Stimulated activated CD8-positive, alpha-beta memory T cell treated with anti-CD3 and anti-CD28 coated beads, Interleukin-7, amount 100 ng/mL, for 24 hours (primary cell): Measurements from ENCODE around the gene RAD51AP1.
"Not testable (repeated sequence)": the region's sequence is repeated elsewhere in the genome, so short reads cannot be mapped to it uniquely, and the experiment has no call there.

Experiments used
- DNase-seq: peaks from one replicate; pipeline ENCODE4 v3.0.0-alpha.2; 2020; ENCODE audit warnings: low read depth

Gene RAD51AP1

GRCh38 chr12:4538207-4539160 is at the start of gene RAD51AP1:
Gene RAD51AP1, plus strand, starts transcription at chr12:4538890. Its CDS starts 50 bp downstream, at chr12:4538940.
- DNase-seq, result peak; percentile 88

GRCh38 chr12:4489556-4489955 is 49.1 kb upstream of the RAD51AP1 start:
- DNase-seq, result no peak

- no peak for DNase-seq
Measured at GRCh38 chr12:4490973-4491372, 47.7 kb upstream of the RAD51AP1 start.

- no peak for DNase-seq
Measured at GRCh38 chr12:4496145-4496838, 42.4 kb upstream of the RAD51AP1 start.

- DNase-seq, result no peak
Measured at GRCh38 chr12:4499186-4499585, 39.5 kb upstream of the RAD51AP1 start.

- DNase-seq, result no peak
Measured at GRCh38 chr12:4505376-4505986, 33.2 kb upstream of the RAD51AP1 start.

GRCh38 chr12:4506430-4506829 is 32.3 kb upstream of the RAD51AP1 start:
- no peak for DNase-seq

- no peak for DNase-seq
Measured at GRCh38 chr12:4506870-4507269, 31.8 kb upstream of the RAD51AP1 start.

- not testable (repeated sequence) for DNase-seq
Measured at GRCh38 chr12:4508503-4508902, 30.2 kb upstream of the RAD51AP1 start.

GRCh38 chr12:4509269-4509668 is 29.4 kb upstream of the RAD51AP1 start:
- DNase-seq, result not testable (repeated sequence)

- DNase-seq, result no peak
Measured at GRCh38 chr12:4518106-4518728, 20.5 kb upstream of the RAD51AP1 start.

- not testable (repeated sequence) for DNase-seq
Measured at GRCh38 chr12:4523443-4523842, 15.2 kb upstream of the RAD51AP1 start.

- no peak for DNase-seq
Measured at GRCh38 chr12:4526923-4527546, 11.7 kb upstream of the RAD51AP1 start.

GRCh38 chr12:4530160-4530559 is 8.5 kb upstream of the RAD51AP1 start:
- no peak for DNase-seq

- DNase-seq, result no peak
Measured at GRCh38 chr12:4530982-4531586, 7.6 kb upstream of the RAD51AP1 start.

- DNase-seq, result no peak
Measured at GRCh38 chr12:4535092-4535491, 3.6 kb upstream of the RAD51AP1 start.

GRCh38 chr12:4535871-4536270 is 2.8 kb upstream of the RAD51AP1 start:
- no peak for DNase-seq

GRCh38 chr12:4539167-4539870 is 629 bp downstream of the RAD51AP1 start:
- no peak for DNase-seq

- no peak for DNase-seq
Measured at GRCh38 chr12:4540170-4540569, 1.5 kb downstream of the RAD51AP1 start.

- no peak for DNase-seq
Measured at GRCh38 chr12:4540638-4541037, 1.9 kb downstream of the RAD51AP1 start.

- no peak for DNase-seq
Measured at GRCh38 chr12:4545195-4545594, 6.5 kb downstream of the RAD51AP1 start.
